CD4-positive, alpha-beta T cell (primary cell): ENCODE measurements around the gene DENND1B. TPM values are rescaled to one million over a fixed set of nuclear protein-coding genes. Genes with fewer than 3 reads are reported as not detected.
"Not testable (repeated sequence)": the region's sequence is repeated elsewhere in the genome, so short reads cannot be mapped to it uniquely, and the experiment has no call there.

ENCODE experiments used
- ATAC-seq: fragments of 200-7000 bp; cut with Tn5 transposase; one replicate; pipeline ENCODE4 v1.10.0; 2022; ENCODE audit warnings: mild to moderate bottlenecking; ENCODE audit not compliant: poor library complexity
- CTCF ChIA-PET: fragments of 350-600 bp; sonication (Branson Sonifier 250); formaldehyde crosslinking; loops from one replicate; lab custom pipeline; 2021; ENCODE audit warnings: antibody characterized with exemption, inconsistent platforms; lab: Charles Lee
- POLR2A ChIA-PET: fragments of 350-600 bp; sonication (Branson Sonifier 250); formaldehyde crosslinking; loops from one replicate; lab custom pipeline; 2021; ENCODE audit warnings: antibody characterized with exemption, inconsistent platforms; lab: Charles Lee
- DNase-seq, 14 experiments: peaks; one replicate each; pipeline ENCODE4 v3.0.0-alpha.2; 2013 to 2020; ENCODE audit warnings: mixed read lengths in 2 of 14
- H3K27ac ChIP-seq, 2 donors: one replicate each; pipeline versions ENCODE4 v1.5.1 to v1.7.0; 2013; ENCODE audit warnings: low read length in 2 of 2, low read depth in 1 of 2, mild to moderate bottlenecking in 1 of 2
- H3K27me3 ChIP-seq, 2 experiments: 1 replicate in 1 of 2; 2 replicates in 1 of 2; pipeline versions ENCODE4 v1.6.1 to v1.7.0; 2013; ENCODE audit warnings: low read length in 2 of 2, control low read depth in 1 of 2, mild to moderate bottlenecking in 1 of 2, moderate library complexity in 1 of 2; ENCODE audit not compliant: insufficient read depth in 2 of 2, control insufficient read depth in 1 of 2
- H3K36me3 ChIP-seq: one replicate; pipeline ENCODE4 v1.6.1; 2013; ENCODE audit warnings: low read length, control low read depth; ENCODE audit not compliant: insufficient read depth
- H3K4me1 ChIP-seq: one replicate; pipeline ENCODE4 v1.6.1; 2013; ENCODE audit warnings: low read length, control low read depth; ENCODE audit not compliant: insufficient read depth
- H3K4me3 ChIP-seq: one replicate; pipeline ENCODE4 v1.5.1; 2013; ENCODE audit warnings: mild to moderate bottlenecking, low read length, moderate library complexity
- H3K9me3 ChIP-seq, 2 experiments: 1 replicate in 1 of 2; 2 replicates in 1 of 2; pipeline versions ENCODE4 v1.6.1 to v1.7.0; 2013; ENCODE audit warnings: low read length in 2 of 2, mild to moderate bottlenecking in 2 of 2, control low read depth in 1 of 2, moderate library complexity in 1 of 2; ENCODE audit not compliant: control insufficient read depth in 1 of 2, insufficient read depth in 1 of 2
- H3K27ac Mint-ChIP-seq: one replicate; pipeline ENCODE4 v1.8.0; 2020; ENCODE audit warnings: mixed read lengths
- H3K27me3 Mint-ChIP-seq: one replicate; pipeline ENCODE4 v1.8.0; 2021; ENCODE audit warnings: mixed read lengths
- H3K36me3 Mint-ChIP-seq: one replicate; pipeline ENCODE4 v1.8.0; 2021; ENCODE audit warnings: low read depth, mixed read lengths
- H3K4me1 Mint-ChIP-seq: one replicate; pipeline ENCODE4 v1.8.0; 2021; ENCODE audit warnings: low read depth, mixed read lengths
- H3K4me3 Mint-ChIP-seq: one replicate; pipeline ENCODE4 v1.8.0; 2020; ENCODE audit warnings: mild to moderate bottlenecking, mixed read lengths
- H3K9me3 Mint-ChIP-seq: one replicate; pipeline ENCODE4 v1.8.0; 2020; ENCODE audit warnings: mixed read lengths
- CTCF ChIP-seq: fragments of 200-600 bp; IDR thresholded peaks from one replicate; pipeline ENCODE4 v1.8.0; 2022; ENCODE audit warnings: antibody characterized with exemption, mild to moderate bottlenecking
- intact Hi-C, 2 experiments: fragments of 100-400 bp; cut with DNase I in 1 of 2; cut with micrococcal nuclease in 1 of 2; formaldehyde crosslinking; loops; one replicate each; pipeline versions ENCODE4 v1.15.1 to v1.9.0; 2023 to 2025; cut with DNase I, micrococcal nuclease
- total RNA-seq, 174 experiments: library from RNA in 2 of 174; stranded (reverse) in 2 of 174; gene quantifications; one replicate each; pipeline ENCODE4 v1.2.3 and lab custom pipeline; 2021 to 2026

The DENND1B gene
- total RNA-seq, 2 experiments from 2014 or later, result 23.9 to 26.5 TPM

DNA sequence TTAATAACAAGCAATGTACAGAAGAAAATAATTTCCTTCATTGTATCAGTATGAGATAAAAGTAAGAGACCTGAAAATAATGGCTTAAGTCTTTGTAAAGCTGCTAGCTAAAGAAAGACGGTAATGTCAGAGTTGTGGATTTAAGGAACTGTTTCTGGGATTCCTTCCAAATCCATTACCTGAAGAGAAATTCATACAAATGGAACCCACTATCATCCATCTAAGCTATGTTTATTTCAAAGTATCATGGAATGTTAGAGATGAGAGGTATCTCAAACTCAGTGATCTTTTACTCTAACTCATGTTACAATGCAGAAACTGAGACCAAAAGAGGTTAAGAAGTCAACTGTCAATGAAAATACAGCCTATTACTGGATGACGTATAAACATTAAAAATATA is 197.7 kb downstream of the DENND1B start:
- H3K4me3 ChIP-seq, result no peak overlapping the region
- H3K27me3 ChIP-seq, result no peaks in the 10 kb centered on the region
- DNase-seq (no peak), ATAC-seq (no peak)
- Mint-ChIP-seq H3K27ac (no peak overlapping the region), H3K4me1 (no peaks in the 10 kb centered on the region), H3K27me3 (no peaks in the 10 kb centered on the region), H3K4me3 (no peak overlapping the region), H3K9me3 (no peaks in the 10 kb centered on the region), H3K36me3 (peaks cover 94% of the 10 kb centered on the region)
- no peak for TF ChIP-seq CTCF
- H3K9me3 ChIP-seq, result no peaks in the 10 kb centered on the region
- H3K36me3 ChIP-seq, result peaks cover 29% of the 10 kb centered on the region
- intact Hi-C loops, result no loop called here
- no peak overlapping the region for H3K27ac ChIP-seq
- CTCF ChIA-PET, result no interaction called here
- POLR2A ChIA-PET, result no interaction called here
- H3K4me1 ChIP-seq, result no peaks in the 10 kb centered on the region

- ATAC-seq, intact Hi-C loops, POLR2A ChIA-PET, H3K27ac ChIP-seq, DNase-seq, H3K9me3 ChIP-seq, H3K9me3 Mint-ChIP-seq, CTCF ChIA-PET, H3K4me3 ChIP-seq, H3K4me1 ChIP-seq, H3K27me3 Mint-ChIP-seq, H3K27ac Mint-ChIP-seq, H3K27me3 ChIP-seq, H3K4me3 Mint-ChIP-seq, H3K4me1 Mint-ChIP-seq: not testable (repeated sequence)
- H3K36me3 ChIP-seq, result peaks cover 27% of the 10 kb centered on the region
- peaks cover 95% of the 10 kb centered on the region for H3K36me3 Mint-ChIP-seq
Measured at GRCh38 chr1:197575531-197575930, 199.7 kb downstream of the DENND1B start.

GRCh38 chr1:197572169-197572568 is 203.1 kb downstream of the DENND1B start:
- DNase-seq, result no peak
- Histone ChIP-seq H3K27me3 (no peaks in the 10 kb centered on the region), H3K4me1 (no peaks in the 10 kb centered on the region), H3K9me3 (peaks cover 9 to 11% of the 10 kb centered on the region in 2 experiments), H3K27ac (no peak overlapping the region), H3K4me3 (no peak overlapping the region), H3K36me3 (peaks cover 17% of the 10 kb centered on the region)
- TF ChIP-seq CTCF, result no peak
- Mint-ChIP-seq H3K27ac (no peak overlapping the region), H3K9me3 (peaks cover 10% of the 10 kb centered on the region), H3K4me1 (no peaks in the 10 kb centered on the region), H3K4me3 (no peak overlapping the region), H3K27me3 (no peaks in the 10 kb centered on the region), H3K36me3 (peaks cover 100% of the 10 kb centered on the region)
- ChIA-PET CTCF (no interaction called here), POLR2A (no interaction called here)
- intact Hi-C loops, result no loop called here
- no peak for ATAC-seq

DNA sequence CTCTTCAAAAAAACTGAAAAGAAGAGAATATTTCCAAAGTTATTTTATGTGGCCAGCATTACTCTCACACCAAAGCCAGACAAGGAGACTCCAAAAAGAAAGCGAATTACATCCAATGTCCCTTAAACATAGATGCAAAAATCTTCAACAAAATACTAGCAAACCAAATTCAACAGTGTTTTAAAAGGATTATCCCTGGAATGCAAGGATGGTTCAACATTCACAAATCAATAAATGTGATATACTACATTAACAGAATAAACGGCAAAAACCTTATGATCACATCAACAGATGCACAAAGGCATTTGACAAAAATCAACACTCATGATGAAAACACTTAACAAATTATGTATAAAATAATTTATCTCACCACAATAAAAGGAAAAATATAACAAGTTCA is 207.8 kb downstream of the DENND1B start:
- no peak for ATAC-seq
- no peak overlapping the region for H3K4me3 Mint-ChIP-seq

More for the DNA sequence above, 207.8 kb downstream of the DENND1B start:
- Histone ChIP-seq H3K4me3 (no peak overlapping the region), H3K27me3 (no peaks in the 10 kb centered on the region), H3K4me1 (no peaks in the 10 kb centered on the region), H3K9me3 (peaks cover 11 to 16% of the 10 kb centered on the region in 2 experiments), H3K27ac (no peak overlapping the region), H3K36me3 (peaks cover 22% of the 10 kb centered on the region)
- H3K27ac Mint-ChIP-seq, result no peak overlapping the region
- H3K9me3 Mint-ChIP-seq, result peaks cover 16% of the 10 kb centered on the region
- ChIA-PET POLR2A (no interaction called here), CTCF (interaction anchor here (0.6 kb wide), 1 partner anchor 757 kb away, joined by 3 read pairs; no protein-coding TSS in a partner anchor)
- DNase-seq, result no peak
- H3K36me3 Mint-ChIP-seq, result peaks cover 83% of the 10 kb centered on the region
- no peaks in the 10 kb centered on the region for H3K27me3 Mint-ChIP-seq
- no peak for TF ChIP-seq CTCF
- intact Hi-C loops, result no loop called here
- no peaks in the 10 kb centered on the region for H3K4me1 Mint-ChIP-seq
